GM18858 (cell line): ENCODE results near the gene SRP72.
"Not testable (repeated sequence)": the region's sequence is repeated elsewhere in the genome, so short reads cannot be mapped to it uniquely, and the experiment has no call there.

ENCODE experiments used
- ATAC-seq: cut with Tn5 transposase; IDR thresholded peaks from one replicate; pipeline ENCODE4 v1.9.1; 2021; ENCODE audit not compliant: unreplicated experiment

SRP72 gene

GRCh38 chr4:56467284-56468096 lies at the start of gene SRP72:
SRP72 (plus strand) TSS chr4:56467617; CDS start chr4:56467636, 19 bp downstream.
- peak; percentile 88 for ATAC-seq

- ATAC-seq = no peak
Observed at GRCh38 chr4:56424176-56424575, 43.2 kb upstream of the SRP72 start.

GRCh38 chr4:56424697-56425514 lies 42.5 kb upstream of the SRP72 start:
- ATAC-seq = no peak

GRCh38 chr4:56425518-56425917 lies 41.9 kb upstream of the SRP72 start:
- ATAC-seq = no peak

GRCh38 chr4:56426273-56426672 lies 41.1 kb upstream of the SRP72 start:
- peak; percentile 84 for ATAC-seq

GRCh38 chr4:56427179-56427578 lies 40.2 kb upstream of the SRP72 start:
- no peak for ATAC-seq

- no peak for ATAC-seq
Observed at GRCh38 chr4:56430203-56430602, 37.2 kb upstream of the SRP72 start.

GRCh38 chr4:56433280-56433679 lies 34.1 kb upstream of the SRP72 start:
- no peak for ATAC-seq

GRCh38 chr4:56434599-56435139 lies 32.7 kb upstream of the SRP72 start:
- ATAC-seq = no peak

GRCh38 chr4:56435140-56435926 lies 32.1 kb upstream of the SRP72 start, which contains the start of gene PPAT:
PPAT (minus strand) TSS chr4:56435615; CDS start chr4:56435477, 138 bp downstream.
- ATAC-seq = peak; percentile 61

GRCh38 chr4:56438766-56439165 lies 28.7 kb upstream of the SRP72 start:
- ATAC-seq = no peak

GRCh38 chr4:56440983-56441382 lies 26.4 kb upstream of the SRP72 start:
- ATAC-seq = no peak

GRCh38 chr4:56444719-56445118 lies 22.7 kb upstream of the SRP72 start:
- ATAC-seq = no peak

GRCh38 chr4:56445699-56446098 lies 21.7 kb upstream of the SRP72 start:
- ATAC-seq = no peak

GRCh38 chr4:56448301-56448700 lies 19.1 kb upstream of the SRP72 start:
- no peak for ATAC-seq

- not testable (repeated sequence) for ATAC-seq
Observed at GRCh38 chr4:56449475-56449874, 17.9 kb upstream of the SRP72 start.

- ATAC-seq = no peak
Observed at GRCh38 chr4:56450342-56450741, 17.1 kb upstream of the SRP72 start.

- ATAC-seq = no peak
Observed at GRCh38 chr4:56460085-56460484, 7.3 kb upstream of the SRP72 start.

GRCh38 chr4:56462157-56462556 lies 5.3 kb upstream of the SRP72 start:
- no peak for ATAC-seq

GRCh38 chr4:56463711-56464110 lies 3.7 kb upstream of the SRP72 start:
- no peak for ATAC-seq

GRCh38 chr4:56464581-56464980 lies 2.8 kb upstream of the SRP72 start:
- ATAC-seq = no peak
